GM18867 (cell line): ENCODE results near the gene MACROD2.

Source experiments
- ATAC-seq: cut with Tn5 transposase; IDR thresholded peaks from one replicate; pipeline ENCODE4 v1.9.1; 2021; ENCODE audit warnings: mild to moderate bottlenecking, moderate library complexity; ENCODE audit not compliant: unreplicated experiment

The MACROD2 gene

DNA sequence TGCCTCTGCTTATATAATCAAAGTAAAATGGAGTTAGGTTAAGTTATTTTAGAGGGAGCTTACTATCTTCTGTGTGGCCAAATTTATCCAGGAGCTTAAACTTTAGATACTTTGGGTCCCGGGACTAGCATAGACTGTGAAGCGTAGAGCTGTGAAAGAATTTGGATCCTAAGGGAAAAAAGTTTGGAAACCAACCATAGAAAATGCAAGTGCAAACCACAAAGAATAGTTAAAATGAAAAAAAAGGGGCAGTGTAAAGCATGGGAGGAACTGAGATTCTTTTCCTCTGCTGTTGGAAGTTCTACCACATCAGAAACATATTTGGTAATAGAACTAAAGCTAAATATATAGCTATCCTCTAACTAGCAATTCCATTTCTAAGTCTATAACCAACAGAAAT lies 574.3 kb downstream of the MACROD2 start:
- no peak for ATAC-seq

DNA sequence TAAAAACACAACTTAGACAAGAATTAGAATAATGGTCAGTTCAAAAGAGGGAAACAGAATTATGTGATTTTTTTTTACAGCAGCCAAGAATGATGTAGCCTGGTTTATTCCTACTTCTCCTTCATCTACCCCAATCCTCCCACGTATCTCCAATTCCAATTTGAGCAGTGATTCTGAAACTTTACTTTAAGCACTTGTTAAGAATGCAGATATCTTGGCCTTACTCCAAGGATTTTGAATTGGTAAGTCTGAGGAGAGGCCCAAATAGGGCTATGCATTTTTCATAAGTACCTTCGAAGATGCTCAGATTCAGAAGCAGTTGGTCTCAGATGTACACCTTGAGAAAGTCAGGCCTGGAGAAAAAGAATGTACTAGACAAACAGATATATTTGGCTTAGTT lies 575.5 kb downstream of the MACROD2 start:
- no peak for ATAC-seq

DNA sequence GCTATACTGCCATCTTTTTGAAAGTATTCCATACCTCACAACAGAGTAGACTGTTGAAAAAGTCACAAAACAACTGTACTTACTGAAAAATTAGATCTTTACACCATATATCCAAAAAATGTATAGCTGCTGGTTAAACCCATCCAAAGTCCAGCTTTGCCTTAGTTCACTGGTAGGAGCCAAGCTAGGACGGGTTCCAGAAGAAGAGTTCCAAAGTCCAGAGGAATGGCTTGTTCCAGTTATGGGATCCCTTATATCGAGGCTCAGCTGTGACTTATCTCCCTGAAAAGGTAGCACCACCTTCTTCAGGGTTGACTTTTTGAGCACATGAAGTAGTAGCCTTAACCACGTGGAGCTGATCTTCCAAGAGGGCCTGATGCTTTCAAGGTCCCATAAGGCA lies 578.4 kb downstream of the MACROD2 start:
- ATAC-seq = no peak

DNA sequence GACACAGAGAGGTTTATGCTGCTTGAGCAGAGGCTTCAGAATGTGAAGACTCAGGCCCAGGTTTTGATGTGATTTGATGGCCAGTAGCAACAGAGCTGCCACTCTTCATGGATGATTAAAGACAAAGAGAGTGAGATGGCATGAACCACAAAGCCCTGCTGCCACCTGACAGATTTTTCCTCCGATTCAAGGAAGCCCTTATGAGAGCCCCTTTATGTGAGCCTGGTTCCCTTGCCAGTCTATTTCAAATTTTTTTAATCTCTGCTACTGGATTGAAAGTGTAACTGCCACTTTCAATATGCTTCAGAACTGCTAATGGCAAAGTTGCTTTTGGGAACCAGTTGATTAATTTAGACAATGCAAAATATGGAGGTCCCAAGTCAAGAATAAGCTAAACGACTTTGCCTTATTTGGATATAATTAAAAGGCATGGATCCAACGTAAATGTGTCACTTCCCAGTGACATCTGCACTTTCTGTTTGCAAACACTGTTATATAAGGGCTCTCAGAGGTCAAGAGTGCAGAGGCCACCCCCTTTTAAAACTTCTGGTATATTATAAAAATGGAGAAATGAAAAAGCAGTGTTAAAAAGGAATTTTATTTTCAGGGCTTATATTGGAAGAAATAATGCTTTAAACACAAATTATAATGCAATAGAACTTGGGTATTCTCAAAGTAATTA lies 581.0 kb downstream of the MACROD2 start:
- ATAC-seq = no peak

GRCh38 chr20:14580418-14581074 lies 585.2 kb downstream of the MACROD2 start:
- no peak for ATAC-seq

- ATAC-seq = no peak
Observed at GRCh38 chr20:14581731-14582130, 586.4 kb downstream of the MACROD2 start.

GRCh38 chr20:14582855-14583254 lies 587.5 kb downstream of the MACROD2 start:
- ATAC-seq = no peak

DNA sequence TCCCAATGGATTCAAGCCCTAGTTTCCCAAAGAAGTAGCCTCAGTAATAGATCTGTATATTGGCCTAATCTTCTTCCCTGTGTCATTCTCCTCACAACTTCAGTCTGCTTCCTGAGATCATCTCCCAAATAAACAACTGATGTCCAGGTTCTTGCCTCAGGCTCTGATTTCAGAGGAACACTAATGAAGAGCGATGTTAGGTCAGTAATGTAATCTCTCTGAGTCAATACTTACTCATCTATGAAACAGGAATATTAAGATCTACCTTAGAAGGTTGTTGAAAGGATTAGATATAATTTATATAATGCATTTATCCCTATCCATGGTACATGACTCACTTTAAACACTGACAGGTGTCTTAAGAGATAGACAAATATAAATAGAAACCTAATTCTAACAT lies 588.1 kb downstream of the MACROD2 start:
- no peak for ATAC-seq

DNA sequence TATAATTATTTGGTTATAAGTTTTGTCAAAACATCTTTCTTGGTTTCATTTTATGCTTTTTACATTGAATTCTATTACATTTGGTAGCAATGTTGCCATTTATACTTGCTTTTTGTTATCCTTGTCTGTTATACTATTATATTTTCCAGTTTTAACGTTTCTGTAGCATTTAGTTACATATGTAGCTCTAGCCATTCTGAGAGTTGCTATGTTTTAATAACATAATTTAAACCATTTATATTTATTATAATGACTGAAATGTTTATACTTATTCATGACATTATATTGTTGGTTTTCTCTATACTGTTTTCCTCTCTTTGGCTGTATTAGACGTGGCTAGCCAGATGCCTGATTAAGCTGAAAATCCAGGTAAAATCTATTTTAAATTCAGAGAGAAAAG lies 594.1 kb downstream of the MACROD2 start:
- ATAC-seq = no peak

- ATAC-seq = no peak
Observed at GRCh38 chr20:14595051-14595450, 599.7 kb downstream of the MACROD2 start.

DNA sequence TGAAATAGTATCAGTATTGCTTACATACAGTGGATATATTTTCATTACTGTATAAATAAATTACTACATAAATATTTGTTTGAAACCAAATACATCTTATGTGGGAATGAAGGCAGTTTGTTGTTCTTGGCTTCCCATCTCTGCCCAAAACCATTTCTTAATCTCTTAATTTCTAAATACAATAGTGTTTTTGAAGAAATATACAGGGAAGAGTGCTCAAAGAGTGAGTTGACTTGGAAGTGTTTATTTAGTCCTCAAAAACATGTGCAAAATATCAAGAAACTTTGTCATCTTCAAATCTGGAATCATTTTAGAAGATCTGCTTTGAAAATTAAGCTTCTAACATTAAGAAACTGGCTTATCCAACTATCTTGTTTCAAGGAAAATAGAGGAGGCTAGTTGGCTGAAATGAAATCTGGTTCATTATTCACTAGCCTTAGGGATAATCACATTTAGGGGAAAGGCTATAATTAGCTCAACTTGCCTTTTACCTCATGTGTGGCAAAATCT lies 601.9 kb downstream of the MACROD2 start:
- ATAC-seq = no peak

DNA sequence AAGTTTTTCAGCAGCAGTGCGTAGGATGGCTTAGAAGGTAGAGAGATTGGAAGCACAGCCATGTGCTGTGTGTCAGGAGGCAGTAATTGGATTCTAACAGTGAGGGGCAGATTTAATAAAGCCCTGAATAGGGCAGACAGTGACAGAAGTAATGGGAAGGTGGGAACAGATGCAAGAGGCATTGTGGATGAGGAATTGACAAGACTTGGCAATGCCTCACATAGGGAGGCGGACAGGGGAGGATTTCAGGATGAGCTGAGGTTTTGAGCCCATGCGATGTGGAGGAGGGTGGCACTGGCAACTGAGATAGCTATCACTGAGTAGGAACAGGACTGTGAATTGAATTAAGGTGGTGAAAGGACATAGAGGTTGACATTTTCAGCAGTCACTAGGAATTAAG lies 604.3 kb downstream of the MACROD2 start:
- no peak for ATAC-seq

DNA sequence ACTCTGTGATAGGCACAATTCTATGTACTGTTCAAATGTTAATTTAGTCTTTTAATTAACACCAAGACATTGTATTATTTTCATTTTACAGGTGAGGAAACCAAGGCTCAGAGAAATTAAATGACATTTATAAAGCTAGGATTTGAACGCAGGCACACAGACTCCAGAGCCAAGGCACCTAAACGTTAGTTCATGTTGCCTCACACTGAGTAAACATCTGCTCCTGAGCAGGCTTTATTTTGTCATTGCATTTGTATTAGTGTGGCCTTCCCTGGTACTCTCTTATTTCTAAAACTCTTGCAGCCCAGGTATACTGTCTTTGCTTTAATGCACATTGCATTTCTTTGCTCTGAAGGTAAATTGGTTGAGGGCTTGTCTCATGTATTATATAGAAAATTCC lies 605.2 kb downstream of the MACROD2 start:
- no peak for ATAC-seq

DNA sequence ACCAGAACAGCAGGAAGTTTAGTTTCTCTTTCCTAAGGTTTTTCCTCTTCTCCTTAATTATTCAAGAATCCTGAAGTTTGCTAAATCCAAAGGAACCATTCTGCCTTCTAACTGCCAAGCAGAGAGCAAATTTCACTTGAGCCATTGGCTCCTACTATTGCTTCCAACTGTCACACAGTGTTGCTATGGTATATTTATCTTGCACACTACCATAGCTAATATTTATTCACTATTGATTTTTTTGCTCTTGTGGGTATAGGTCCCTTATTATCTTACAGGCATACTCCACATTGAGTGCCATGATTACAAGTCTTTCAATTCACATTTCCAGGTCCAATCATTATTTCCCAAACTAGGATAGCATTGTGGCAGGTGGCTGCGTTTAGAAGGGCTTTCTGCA lies 608.8 kb downstream of the MACROD2 start:
- no peak for ATAC-seq

- ATAC-seq = no peak
Observed at GRCh38 chr20:14609328-14610221, 614.3 kb downstream of the MACROD2 start.

- no peak for ATAC-seq
Observed at GRCh38 chr20:14611479-14611878, 616.2 kb downstream of the MACROD2 start.

DNA sequence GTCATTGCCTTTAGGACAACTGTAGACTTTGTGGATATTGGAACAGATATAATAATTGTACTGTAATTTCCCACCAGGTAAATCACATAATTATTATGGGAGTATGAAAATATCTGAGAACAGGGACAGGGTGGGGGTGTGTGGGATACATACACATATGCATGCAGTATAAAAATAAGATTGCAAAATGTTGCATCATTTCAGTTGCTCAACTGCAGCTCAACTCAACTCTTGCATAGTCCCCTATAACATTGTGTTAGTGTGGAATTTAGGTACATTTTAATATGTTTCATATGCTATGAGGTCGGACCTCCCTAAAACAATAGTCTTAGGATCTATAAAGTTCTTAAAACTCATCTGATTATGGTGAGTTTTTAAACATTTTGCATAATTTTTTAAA lies 617.1 kb downstream of the MACROD2 start:
- ATAC-seq = no peak

- ATAC-seq = no peak
Observed at GRCh38 chr20:14616003-14616402, 620.7 kb downstream of the MACROD2 start.

DNA sequence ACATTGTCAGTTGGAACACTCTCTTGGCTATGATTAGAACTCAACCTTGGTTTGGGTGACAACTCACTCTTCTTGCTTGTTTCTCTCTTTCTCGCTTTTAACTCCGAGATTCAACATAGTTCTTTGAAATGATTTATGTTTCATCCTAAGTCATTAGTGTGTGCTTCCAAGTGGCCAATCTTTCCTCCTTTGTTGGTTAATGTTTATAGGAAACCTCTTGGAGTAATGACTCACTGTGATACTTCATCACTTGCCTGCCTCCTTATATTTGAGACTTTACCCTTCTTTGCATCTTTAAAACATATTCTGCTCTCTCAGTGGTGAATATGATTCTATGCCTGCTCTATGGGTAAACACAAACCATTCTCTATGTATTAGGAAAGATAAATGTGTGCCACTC lies 621.8 kb downstream of the MACROD2 start:
- ATAC-seq = no peak

DNA sequence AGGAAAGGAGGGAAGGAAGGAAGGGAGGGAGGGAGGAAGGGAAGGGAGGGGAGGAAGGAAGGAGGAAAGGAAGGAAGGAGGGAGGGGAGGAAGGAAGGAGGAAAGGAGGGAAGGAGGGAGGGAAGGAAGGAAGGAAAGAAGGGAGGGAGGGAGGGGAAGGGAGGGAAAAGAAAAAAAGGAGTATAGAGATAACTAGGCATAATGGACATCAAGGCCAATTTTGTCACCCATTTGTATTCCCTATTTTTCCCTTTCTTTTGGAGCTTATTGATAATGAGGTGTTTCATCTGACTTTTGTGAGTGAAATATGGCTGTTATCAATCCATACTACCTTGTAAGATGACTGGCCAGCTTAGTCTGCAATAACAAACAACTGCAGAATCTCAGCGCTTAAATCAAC lies 624.1 kb downstream of the MACROD2 start:
- no peak for ATAC-seq

DNA sequence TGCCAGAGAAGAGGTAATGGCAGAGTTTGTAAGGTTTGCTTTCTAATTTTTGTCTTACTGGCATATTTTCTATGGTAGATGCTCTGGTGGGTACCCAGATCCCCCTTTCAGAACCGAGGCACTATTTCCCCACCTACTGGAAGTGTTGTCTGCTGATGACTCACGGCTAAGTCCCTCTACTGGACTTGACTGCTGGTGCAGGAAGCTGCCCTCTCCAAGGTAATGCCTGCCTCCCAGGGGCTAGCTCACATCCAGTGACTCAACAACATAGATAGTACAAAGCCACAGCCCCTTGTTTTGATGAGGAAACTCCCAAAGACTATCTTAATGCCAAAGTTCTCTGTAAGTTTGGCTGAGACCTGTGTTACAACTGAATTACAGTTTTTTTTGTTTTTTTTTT lies 627.5 kb downstream of the MACROD2 start:
- ATAC-seq = no peak

GRCh38 chr20:14631011-14631410 lies 635.7 kb downstream of the MACROD2 start:
- no peak for ATAC-seq
